ENCODE data around the gene SLC5A4.
"Not testable (repeated sequence)": the region's sequence is repeated elsewhere in the genome, so short reads cannot be mapped to it uniquely, and the experiment has no call there.

SLC5A4 gene

DNA sequence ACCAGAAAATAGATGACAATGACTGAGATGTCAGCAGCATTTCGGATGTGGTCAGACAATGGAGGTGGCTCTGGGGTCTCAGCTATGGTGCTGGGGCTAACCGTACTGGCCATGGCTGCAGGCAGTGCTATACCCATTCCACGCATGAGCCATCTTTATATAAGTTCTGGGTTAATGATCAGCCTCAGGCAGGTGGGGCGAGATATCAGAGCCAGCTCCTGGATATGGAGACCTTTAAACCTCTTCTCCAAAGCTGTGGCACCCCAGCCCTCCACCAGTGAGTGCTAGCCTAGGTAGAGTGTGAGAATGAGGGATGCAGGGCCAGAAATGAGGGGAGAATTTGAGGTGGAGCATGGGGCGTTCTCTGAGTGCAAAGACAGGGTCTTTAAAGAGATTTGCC lies at the start of gene SLC5A4:
Gene SLC5A4, minus strand, starts transcription at position 131 of the 400 bp plus-strand sequence. Its CDS starts 18 bp downstream, at position 113.
- DNase-seq = no peak

DNA sequence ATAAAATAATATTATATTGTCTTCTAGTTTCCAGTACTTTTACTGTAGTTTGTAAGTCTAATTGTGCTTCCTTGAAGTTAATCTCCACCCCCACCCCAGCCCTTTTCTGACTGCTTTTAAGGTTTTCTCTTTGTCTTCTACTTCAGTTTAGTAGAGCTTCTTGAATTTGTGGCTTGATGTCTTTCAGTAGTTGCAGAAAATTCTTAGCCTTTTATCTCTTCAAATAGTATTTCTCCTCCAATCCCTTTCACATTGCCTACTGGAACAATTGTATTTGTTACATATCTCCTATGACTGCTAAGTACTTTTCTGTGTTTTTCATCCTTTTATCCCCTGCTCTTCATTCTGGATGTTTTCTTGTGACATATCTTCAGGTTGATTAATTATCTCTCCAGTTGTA lies 38.8 kb upstream of the SLC5A4 start:
- DNase-seq = not testable (repeated sequence)

DNA sequence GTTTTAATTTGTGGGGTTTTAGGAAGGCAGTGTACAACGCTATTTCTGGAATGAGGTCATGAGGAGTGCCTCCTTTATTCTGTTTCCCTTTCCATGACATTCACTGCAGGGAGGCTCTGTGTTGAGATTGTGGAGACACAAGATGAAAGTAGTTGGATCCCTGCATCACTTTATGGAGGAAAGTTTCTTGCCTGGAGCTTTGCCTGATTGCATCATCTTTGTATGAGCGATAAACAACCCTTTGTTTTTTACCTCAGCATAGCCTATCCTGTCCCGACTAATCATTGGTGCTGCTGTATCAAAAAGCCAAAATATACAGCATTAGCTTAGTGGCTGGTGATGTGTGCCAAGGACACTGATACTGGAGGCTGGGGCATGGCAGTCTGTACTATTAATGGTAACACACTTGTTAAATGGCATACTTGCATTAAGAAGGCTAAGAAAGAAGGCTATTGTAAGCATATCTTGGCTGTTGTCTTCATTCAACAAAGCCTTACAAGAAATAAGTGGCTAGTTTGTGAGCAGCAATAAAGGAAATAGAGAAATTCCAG lies 31.2 kb upstream of the SLC5A4 start:
- no peak for DNase-seq

DNA sequence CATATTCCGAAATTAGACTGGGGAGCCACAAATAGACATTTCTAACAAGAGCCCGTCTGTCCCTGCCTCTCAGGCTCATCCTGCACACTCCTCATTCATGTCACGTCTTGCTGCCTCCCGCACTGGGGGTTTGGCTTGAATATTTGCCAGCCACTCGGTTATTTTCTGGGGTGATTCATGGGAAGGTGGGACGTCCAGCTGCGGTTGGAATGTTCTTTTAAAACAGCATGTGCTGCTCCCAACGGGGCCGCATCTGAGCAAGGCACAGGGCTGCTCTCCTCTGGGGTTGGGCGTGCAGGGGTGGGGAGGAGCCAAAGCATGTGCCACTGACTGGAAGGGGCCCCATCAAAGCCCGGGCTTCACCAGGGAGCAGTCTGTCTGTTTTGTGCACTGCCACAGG lies 25.9 kb upstream of the SLC5A4 start:
- DNase-seq = no peak

DNA sequence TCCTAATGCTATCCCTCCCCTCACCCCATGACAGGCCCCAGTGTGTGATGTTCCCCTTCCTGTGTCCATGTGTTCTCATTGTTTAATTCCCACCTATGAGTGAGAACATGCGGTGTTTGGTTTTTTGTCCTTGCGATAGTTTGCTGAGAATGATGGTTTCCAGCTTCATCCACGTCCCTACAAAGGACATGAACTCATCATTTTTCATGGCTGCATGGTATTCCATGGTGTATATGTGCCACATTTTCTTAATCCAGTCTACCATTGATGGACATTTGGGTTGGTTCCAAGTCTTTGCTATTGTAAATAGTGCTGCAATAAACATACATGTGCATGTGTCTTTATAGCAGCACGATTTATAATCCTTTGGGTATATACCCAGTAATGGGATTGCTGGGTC lies 20.2 kb upstream of the SLC5A4 start:
- not testable (repeated sequence) for DNase-seq

DNA sequence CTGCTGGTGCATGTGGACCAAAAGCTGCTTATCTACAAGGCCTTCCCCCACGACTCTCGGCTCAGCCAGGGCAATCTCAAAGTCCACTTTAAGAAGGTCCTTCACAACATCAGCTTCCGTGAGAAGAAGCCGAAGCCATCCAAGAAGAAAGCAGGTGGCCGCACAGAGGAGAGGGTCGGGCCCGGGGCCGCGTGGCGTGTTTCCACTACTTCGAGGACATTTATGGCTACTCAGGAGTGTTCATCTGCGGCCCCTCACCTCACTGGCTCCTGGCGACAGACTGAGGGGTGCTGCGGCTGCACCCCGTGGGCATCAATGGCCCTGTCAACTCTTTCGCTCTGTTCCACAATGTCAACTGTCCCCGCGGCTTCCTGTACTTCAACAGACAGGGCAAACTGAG lies 16.2 kb upstream of the SLC5A4 start:
- no peak for DNase-seq

DNA sequence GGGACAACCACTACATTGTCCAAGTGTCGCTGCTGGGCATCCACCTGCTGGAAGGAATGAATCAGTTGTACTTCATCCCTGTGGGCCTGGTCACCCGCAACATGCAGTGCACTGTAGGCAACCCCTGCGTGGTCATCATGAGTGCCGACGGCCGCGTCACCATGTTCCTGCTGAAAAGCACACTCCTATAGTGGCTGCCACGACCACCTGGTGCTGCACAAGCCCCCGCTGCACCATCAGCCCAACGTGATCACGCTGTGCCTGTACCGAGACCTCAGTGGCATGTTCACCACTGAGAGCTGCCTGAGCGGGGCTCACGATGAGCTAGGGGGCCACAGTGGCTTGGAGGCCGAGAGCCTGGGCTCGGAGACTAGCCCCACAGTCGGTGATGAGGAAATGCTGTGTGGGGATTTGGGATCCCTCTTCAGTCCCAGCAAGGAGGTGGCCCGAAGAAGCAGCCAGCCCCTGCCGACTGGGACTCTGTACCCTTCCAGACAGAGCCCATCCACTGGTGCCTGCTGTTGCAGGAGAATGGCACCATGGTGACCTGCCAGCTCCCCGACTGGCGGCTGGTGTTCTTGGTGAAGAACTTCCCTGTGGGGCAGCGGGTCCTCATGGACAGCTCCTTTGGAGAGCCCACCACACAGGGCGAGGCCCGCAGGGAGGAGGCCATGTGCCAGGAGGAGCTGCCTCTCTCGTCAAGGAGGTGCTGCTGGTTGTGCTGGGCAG lies 15.7 kb upstream of the SLC5A4 start:
- DNase-seq = no peak

DNA sequence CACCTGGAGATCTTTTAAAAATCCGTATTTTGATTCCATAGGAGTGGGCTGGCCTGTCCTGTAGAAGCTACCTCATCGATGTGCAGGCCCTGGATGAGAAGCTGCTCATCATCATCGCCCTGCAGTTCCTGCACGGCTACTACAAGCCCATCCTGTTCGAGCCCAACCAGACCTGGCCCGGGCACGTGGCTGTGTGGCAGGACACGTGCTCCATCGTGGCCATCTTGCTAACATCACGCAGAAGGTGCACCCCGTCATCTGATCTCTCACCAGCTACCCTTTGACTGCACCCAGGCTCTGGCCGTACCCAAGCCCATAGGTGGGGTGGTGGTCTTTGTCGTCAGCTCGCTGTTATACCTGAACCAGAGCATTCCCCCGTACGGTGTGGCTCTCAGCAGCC lies 14.2 kb upstream of the SLC5A4 start:
- no peak for DNase-seq

DNA sequence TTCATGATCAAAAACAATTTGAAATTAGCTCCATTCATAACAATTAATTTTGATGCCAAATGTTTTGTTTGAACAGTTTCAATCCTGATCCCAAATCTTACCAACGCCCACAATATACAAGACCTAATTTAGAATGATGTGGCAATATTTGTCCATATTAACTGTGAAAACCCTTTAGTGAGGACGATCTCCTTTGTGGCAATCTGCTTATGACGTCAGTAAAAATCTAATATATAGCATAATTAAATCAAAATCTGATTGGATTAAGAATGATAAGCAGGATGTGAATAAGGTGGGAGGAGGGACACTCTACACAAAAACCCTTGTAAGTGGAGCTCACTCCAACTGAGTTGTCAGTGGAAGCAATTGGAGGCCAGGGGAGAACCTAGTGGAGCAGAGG lies 11.9 kb upstream of the SLC5A4 start:
- DNase-seq = no peak

DNA sequence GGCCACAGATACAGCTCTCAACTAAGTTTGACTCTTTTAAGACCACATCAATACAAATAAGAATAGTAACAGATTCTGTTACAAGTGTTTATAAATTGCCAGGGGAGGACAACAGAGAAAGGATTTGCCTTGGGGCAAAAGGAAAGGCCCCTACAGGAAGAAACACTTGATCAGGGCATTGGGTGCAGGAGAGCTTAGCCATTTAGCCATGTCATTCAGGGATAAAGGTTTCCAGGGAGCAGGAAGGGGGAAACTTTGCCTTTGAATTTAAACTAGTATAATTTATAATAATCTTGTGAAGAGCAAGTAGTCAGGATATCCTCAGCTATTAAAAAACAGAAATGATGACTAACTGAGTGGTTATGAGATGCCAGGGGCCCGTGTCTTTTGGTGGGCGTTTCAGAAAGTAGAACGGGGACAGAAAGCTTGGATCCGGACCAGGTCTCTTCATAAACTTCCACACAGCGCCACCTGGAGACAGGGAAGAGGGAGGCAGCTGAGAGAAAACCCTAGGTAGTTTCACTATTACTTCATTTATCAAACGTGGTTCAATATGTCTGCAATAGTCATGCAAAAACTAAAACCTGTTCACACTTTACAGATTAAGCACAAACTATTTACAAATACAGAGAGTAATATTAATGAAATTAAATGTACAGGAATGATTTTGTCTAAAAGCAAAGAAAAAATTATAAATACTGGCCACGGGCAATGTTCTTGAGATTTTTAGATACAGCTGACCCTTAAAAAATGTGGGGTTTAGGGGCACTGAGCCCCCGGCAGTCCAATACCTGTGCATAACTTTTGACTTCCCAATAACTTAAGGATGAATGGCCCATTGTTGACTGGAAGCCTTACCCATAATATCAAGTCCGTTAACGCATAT lies 11.0 kb upstream of the SLC5A4 start:
- peak; percentile 73 for DNase-seq

DNA sequence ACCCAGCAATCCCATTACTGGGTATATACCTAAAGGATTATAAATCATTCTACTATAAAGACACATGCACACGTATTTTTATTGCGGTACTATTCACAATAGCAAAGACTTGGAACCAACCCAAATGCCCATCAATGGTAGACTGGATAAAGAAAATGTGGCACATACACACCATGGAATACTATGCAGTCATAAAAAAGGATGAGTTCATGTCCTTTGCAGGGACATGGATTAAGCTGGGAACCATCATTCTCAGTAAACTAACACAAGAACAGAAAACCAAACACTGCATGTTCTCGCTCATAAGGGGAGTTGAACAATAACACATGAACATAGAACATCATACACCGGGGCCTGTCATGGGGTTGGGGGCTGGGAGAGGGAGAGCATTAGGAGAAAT lies 8.5 kb upstream of the SLC5A4 start:
- not testable (repeated sequence) for DNase-seq

DNA sequence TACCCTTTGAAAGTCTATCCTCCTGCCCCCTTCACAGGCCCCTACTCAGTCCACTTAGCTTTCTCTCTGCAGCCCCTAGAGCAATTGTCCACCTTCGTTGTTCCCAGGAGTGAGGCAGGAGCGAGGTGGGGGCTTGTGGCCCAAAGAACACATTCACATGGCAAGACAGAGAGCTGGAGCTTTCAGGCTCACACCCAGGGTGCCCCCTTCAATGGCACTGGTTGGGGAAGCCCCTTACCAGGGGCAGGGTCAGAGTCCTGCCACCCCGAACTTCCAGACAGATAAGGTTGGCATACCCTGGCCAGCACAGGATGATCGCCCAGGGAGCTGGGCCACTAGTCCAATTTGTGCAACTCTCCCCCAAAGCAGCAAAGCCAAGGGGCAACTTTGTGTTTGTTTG lies 6.2 kb upstream of the SLC5A4 start:
- no peak for DNase-seq

DNA sequence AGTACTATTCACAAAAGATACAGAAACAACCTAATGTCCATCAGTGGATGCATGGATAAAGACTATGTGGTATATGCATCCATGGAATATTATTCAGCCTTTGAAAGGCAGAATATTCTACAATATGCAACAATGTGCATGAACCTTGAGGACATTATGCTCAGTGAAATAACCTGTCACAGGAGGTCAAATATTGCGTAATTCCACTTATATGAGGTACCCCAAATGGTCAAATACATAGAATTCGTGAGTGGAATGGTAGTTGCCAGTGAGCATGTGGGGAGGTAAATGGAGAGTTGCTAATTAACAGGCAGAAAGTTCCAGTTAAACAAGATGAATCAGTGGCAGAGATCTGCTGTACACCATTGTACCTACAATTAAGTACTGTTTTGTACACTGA lies 3.6 kb upstream of the SLC5A4 start:
- no peak for DNase-seq

DNA sequence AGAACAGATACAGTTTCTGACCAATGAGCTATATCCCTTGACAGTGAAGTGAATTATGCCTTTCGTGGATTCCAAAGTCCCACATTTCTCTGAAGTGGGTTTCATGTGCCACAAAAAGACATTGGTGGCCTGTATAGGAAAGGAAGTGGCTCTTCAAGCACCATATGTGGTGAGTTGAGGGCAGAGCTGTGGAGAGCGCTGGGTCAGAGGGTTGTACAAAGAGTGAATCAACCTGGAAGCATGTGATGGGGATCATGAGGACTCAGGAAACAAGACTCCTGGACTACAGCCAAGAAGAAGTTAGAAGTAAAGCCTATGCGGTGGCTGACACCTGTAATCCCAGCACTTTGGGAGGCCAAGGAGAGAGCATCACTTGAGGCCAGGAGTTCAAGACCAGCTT lies 579 bp upstream of the SLC5A4 start:
- DNase-seq = no peak

DNA sequence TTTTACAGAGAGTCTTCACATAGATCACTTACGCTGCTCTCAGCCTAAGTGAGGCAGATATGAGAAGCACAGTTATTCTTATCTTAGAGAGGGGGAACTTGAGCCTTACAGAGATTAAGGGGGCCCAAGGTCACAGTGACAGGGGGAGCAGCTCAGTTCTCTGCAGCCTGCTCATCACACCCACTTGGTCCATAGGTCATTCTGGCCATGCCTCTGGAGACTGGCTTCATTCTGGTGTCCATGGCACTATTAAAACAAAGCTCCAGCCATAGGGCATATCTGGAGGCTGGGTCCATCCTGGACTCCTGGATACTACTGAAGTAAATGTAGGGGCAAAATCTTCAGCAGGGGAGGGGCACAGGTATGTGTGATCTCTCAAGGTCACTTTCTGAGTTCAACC lies 5.9 kb downstream of the SLC5A4 start:
- DNase-seq = no peak

DNA sequence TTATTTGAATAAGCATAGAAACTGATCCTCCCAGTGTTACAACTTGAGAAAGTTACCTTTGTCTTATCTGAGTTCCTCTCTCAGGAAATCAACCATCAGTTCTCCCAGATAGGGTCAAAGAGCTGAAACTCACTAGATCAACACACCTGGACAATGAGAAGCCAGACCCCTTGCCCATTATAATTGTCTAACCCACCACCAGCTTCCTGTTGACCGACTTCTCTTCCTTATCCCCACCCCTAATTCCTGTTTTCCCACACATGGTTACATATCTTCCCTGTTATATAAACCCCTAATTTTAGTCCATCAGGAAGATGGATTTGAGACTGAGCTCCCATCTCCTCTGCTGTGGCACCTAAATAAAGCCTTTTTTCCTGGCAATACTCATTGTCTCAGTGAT lies 6.9 kb downstream of the SLC5A4 start:
- no peak for DNase-seq

DNA sequence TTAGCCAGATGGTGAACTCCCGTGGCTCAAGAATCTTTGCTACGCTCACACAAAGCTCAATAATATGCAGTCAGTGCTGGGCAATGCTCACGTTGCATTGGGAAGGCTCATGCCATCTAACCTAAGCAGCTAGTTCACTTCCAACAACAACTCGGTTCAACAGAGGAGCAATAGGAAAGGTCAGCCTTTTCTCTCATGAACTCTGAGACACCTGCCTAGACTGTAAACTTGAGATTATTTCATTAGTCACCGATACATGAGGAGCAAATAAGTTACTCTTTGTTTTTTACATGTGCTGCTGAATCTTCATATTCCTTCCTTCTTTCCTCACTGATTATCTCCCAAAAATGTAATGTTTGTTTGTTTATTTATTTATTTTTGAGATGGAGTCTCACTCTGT lies 9.0 kb downstream of the SLC5A4 start:
- no peak for DNase-seq

DNA sequence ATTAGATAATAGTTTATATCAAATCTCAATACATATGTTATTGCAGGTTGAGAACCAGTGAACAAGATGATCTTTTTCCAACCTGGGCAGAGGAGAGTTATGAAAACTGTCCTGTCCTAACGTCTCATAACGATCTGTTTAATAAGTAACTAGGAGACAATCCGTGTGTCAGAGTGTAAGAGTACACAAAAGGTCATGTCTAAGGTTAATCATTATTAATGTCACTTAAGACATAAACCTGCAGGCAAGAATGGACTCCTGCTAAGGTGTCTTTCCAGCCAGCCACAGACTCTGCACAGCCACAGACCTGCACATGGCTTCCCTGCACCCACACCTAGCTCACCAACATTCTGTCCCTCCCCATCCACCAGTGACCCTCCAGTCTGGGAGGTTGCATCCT lies 10.1 kb downstream of the SLC5A4 start:
- DNase-seq = no peak

DNA sequence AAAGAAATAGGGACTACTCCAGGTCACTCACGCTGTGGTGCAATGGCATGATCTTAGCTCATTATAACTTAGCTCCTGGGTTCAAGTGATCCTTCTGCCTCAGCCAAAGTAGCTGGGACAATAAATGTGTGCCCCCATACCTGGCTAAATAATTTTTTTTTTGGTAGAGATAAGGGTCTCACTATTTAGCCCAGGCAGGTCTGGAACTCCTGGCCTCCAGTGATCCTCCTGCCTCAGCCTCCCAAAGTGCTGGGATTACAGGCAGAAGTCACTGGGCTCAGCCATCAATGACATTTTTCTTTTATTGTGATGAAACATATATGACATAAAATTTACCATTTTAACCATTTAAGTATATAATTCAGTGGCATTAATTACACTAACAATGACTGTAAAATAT lies 10.6 kb downstream of the SLC5A4 start:
- DNase-seq = no peak

DNA sequence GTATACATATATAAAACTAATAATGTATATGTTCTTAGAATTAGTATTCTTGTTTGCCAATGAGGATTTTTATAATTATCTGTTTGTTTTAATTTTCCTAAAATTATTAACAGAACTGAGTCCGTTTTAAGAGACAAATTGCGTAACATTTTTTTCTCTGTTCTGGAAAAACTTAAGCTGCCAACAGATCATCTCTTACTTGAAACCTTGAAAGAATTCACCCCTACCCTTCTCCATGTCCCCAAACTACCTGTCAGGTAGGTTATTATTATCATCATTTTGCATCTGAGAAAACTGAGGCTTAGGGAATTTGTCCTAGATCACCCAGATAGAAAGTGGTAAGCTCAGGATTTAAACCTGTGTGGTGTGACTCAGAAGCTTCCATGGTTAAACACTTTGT lies 14.7 kb downstream of the SLC5A4 start:
- no peak for DNase-seq

DNA sequence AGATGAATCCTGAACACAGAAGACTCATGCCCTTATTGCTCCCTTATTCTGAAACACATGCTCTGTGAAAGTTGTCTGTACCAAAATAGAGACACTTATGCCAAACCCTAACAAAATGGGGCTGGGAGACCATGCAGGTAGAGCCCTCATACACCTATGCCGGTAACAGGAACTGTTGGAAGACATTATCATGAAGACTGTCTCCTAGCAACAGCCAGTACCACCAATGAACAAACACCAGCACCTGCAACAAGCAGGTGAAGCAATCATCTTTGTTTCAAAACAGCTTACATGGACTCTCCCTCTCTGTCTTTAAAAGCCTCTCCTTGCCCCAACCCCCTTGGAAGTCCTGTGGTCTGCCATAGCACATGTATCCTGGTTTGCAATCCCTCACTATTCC lies 17.2 kb downstream of the SLC5A4 start:
- no peak for DNase-seq

DNA sequence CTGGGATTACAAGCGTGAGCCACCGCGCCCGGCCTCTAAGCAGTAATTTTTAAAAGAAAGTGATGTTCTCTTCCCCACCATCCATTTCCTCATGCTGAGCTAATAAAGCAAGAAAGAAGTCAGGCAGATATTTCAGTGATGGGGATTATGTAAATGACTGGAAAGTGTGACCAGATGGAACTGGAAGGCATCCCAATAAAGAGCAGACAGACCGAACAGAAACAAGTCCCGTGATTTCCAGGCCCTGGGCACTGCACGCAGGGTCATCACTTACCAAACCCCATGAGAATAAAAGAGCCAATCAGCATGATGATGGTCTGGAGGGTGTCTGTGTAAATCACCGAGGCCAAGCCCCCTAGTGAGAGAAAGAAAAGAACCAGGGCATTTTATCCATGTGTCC lies 18.2 kb downstream of the SLC5A4 start:
- no peak for DNase-seq

DNA sequence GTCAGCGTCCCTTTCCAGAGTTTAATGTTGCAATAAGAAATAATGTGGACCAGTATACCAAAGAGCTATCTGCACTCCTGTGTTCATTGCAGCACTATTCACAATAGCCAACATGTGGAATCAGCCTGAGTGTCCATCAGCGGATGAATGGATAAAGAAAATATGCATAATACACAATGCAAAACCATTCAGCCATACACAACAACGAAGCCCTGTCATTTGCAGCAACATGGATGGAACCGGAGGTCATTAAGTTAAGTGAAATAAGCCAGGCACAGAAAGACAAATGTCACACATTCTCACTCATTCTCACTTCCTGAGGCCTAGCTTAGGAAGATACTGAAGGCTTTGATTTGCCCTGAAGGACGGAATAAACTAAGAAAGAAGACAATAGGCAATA lies 22.1 kb downstream of the SLC5A4 start:
- no peak for DNase-seq

DNA sequence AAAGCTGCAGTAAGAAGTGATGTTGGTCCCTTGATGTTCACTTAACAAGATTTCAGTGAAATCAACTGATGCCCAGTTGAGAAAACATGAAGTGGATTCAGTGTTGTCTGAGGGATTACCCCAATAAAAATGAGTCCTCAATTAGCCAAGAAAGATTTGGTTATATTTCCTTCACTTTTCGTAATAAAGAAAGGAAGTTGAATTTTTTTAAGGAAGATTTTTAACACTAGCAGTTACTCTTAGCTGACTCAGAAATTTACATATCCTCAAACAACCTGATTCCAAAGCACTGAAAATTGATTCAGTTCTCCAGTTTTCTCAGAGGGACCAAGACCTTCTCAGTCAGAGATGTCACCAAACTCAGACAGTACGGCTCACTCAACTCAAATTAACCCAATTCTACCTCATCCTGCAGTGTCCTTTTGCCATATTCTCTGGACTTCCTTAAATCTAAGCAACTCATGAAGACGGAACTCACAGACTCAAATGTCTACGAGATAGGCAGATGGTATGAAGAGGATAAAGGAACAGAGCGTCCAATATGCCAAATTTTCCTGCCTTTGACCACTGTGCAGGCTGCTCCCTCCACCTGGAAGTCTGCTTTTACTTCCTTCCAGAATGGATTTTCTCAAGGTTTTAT lies 22.8 kb downstream of the SLC5A4 start:
- DNase-seq = no peak

Measured in RPMI8226 (cell line).